HepG2 (cell line): ENCODE measurements around the gene NOX4. TPM values are rescaled to one million over a fixed set of nuclear protein-coding genes. Genes with fewer than 3 reads are reported as not detected.

ENCODE experiments used
- ATAC-seq: fragments of 200-7000 bp; cut with Tn5 transposase; 3 replicates; pipeline ENCODE4 v1.9.1; 2020; ENCODE audit warnings: mild to moderate bottlenecking, moderate library complexity
- BruUV-seq: library from RNA; stranded (reverse); fragments of 400-500 nt; replicated peaks from 2 replicates; lab custom pipeline; 2021; lab: Mats Ljungman, UMichigan
- CTCF ChIA-PET: fragments of 300-600 bp; formaldehyde crosslinking; extraction: SDS; loops from one replicate; lab custom pipeline; 2021; ENCODE audit warnings: low total read pairs, inconsistent platforms, low intra/inter-chr PET ratio; lab: Yijun Ruan, JAX
- POLR2A ChIA-PET: fragments of 350-600 bp; sonication (Branson Sonifier 250); formaldehyde crosslinking; loops from one replicate; lab custom pipeline; 2020; ENCODE audit warnings: antibody characterized with exemption, inconsistent platforms; lab: Yijun Ruan, JAX
- DNase-seq: peaks from one replicate; pipeline ENCODE4 v3.0.0-alpha.2; 2015; ENCODE audit warnings: low spot score
- FAIRE-seq: peaks from 3 replicates; lab custom pipeline; 2011; peaks lifted over from hg19 to GRCh38; lab: Jason Lieb, UNC
- H2AFZ ChIP-seq: one replicate; pipeline ENCODE4 v1.6.1; 2011; ENCODE audit warnings: low read length, inconsistent platforms
- H3K27ac ChIP-seq: fragments of 300-600 bp; 3 replicates; pipeline ENCODE4 v1.8.0; 2011; ENCODE audit warnings: mixed run types, mild to moderate bottlenecking, mixed read lengths, low read length, inconsistent platforms; ENCODE audit not compliant: insufficient read depth; ENCODE audit errors: extremely low read length
- H3K27me3 ChIP-seq, 2 experiments: fragments of 200-600 bp in 1 of 2; 2 replicates in 1 of 2; 3 replicates in 1 of 2; pipeline versions ENCODE4 v1.6.0 to v1.8.0; 2011; ENCODE audit warnings: low read length in 2 of 2, mild to moderate bottlenecking in 2 of 2, moderate library complexity in 2 of 2, inconsistent platforms in 1 of 2; ENCODE audit not compliant: insufficient read depth in 2 of 2, control insufficient read depth in 1 of 2
- H3K36me3 ChIP-seq, 2 experiments: fragments of 200-600 bp in 1 of 2; replicated peaks in 1 of 2; 2 replicates in 1 of 2; 3 replicates in 1 of 2; pipeline versions ENCODE4 v1.5.1 to v1.8.0; 2011; ENCODE audit warnings: low read length in 2 of 2, inconsistent platforms in 1 of 2; ENCODE audit not compliant: insufficient read depth in 2 of 2, control insufficient read depth in 1 of 2
- H3K4me1 ChIP-seq: 2 replicates; pipeline ENCODE4 v1.5.1; 2012; ENCODE audit warnings: low read length, inconsistent platforms; ENCODE audit not compliant: insufficient read depth
- H3K4me2 ChIP-seq: 2 replicates; pipeline ENCODE4 v1.6.0; 2011; ENCODE audit warnings: low read depth, low read length, inconsistent platforms
- H3K4me3 ChIP-seq, 3 experiments: fragments of 200-600 bp in 1 of 3; sonication (generic), shearing (Covaris generic) in 1 of 3; replicated peaks in 1 of 3; 2 replicates each; pipeline ENCODE4 v1.5.1; 2011 to 2016; ENCODE audit warnings: low read length in 3 of 3, inconsistent platforms in 2 of 3, low read depth in 2 of 3, mild to moderate bottlenecking in 2 of 3, control low read depth in 1 of 3, mixed read lengths in 1 of 3; ENCODE audit not compliant: insufficient read depth in 1 of 3
- H3K79me2 ChIP-seq: one replicate; pipeline ENCODE4 v1.6.1; 2011; ENCODE audit warnings: low read length, inconsistent platforms; ENCODE audit not compliant: insufficient read depth
- H3K9ac ChIP-seq: 2 replicates; pipeline ENCODE4 v1.6.0; 2011; ENCODE audit warnings: mild to moderate bottlenecking, low read depth, low read length, inconsistent platforms; ENCODE audit not compliant: insufficient read depth
- H3K9me3 ChIP-seq: 2 replicates; pipeline ENCODE4 v1.5.1; 2012; ENCODE audit warnings: mild to moderate bottlenecking, low read length
- H4K20me1 ChIP-seq: 2 replicates; pipeline ENCODE4 v1.6.0; 2011; ENCODE audit warnings: inconsistent platforms, mild to moderate bottlenecking, low read length, moderate library complexity; ENCODE audit not compliant: insufficient read depth
- MTA3 ChIP-seq: sonication (generic); formaldehyde crosslinking; IDR thresholded peaks from 2 replicates; pipeline ENCODE4 v1.4.0; 2020; ENCODE audit warnings: missing genetic modification reagents
- ZBTB7A ChIP-seq: sonication (generic); formaldehyde crosslinking; IDR thresholded peaks from 2 replicates; pipeline ENCODE4 v1.8.0; 2022; ENCODE audit warnings: mild to moderate bottlenecking, missing genetic modification reagents
- ZFY ChIP-seq: sonication (generic); formaldehyde crosslinking; IDR thresholded peaks from 2 replicates; pipeline ENCODE4 v1.4.0; 2020; ENCODE audit warnings: missing genetic modification reagents
- ZNF20 ChIP-seq: sonication (generic); formaldehyde crosslinking; IDR thresholded peaks from 2 replicates; pipeline ENCODE4 v1.4.0; 2020; ENCODE audit warnings: mild to moderate bottlenecking, moderate library complexity, missing genetic modification reagents
- ZNF607 ChIP-seq: sonication (generic); formaldehyde crosslinking; IDR thresholded peaks from 2 replicates; pipeline ENCODE4 v1.5.1; 2020; ENCODE audit warnings: missing genetic modification reagents, mild to moderate bottlenecking, borderline replicate concordance
- whole genome bisulfite sequencing: methylation state at CpG from one replicate; pipeline ENCODE4 v1.1.6; 2017; ENCODE audit warnings: low lambda C conversion rate; 5-methylcytosine and 5-hydroxymethylcytosine counted together
- in situ Hi-C: cut with HindIII; loops from 2 replicates; pipeline ENCODE4 v1.10.0; 2017; ENCODE audit warnings: low pct_unique_long_range_greater_than_20kb; ENCODE audit not compliant: extremely low pct_ligation_motif_present
- intact Hi-C: fragments of 100-400 bp; cut with micrococcal nuclease; formaldehyde crosslinking; loops from one replicate; pipeline ENCODE4 v1.10.0; 2022; ENCODE audit not compliant: unreplicated experiment
- polyA plus RNA-seq, 8 experiments: library from polyadenylated mRNA; depleted of rRNA in 3 of 8; stranded (reverse) in 7 of 8; unstranded in 1 of 8; fragments of >200 nt; fragmentation: Illumina TruSeq in 4 of 8; extraction: Trizol in 4 of 8; gene quantifications; 2 replicates each; pipeline versions ENCODE4 v1.2.1 to v1.2.3, GENCODE V29; 2011 to 2016; ENCODE audit warnings: low read depth in 4 of 8, missing spikeins in 1 of 8, mixed read lengths in 1 of 8; ENCODE audit not compliant: insufficient read depth in 1 of 8
- total RNA-seq, 5 experiments: library from RNA; depleted of rRNA; stranded (reverse); fragments of >200 nt; fragmentation: Illumina TruSeq; extraction: Trizol; gene quantifications; 2 replicates each; pipeline ENCODE4 v1.2.3, GENCODE V29; 2016; ENCODE audit warnings: low read depth in 1 of 5
- TF ChIP-seq, protein P1 (sequence below), 2 experiments: fragments of 450-650 bp in 1 of 2; sonication (generic) in 1 of 2; formaldehyde crosslinking in 1 of 2; IDR thresholded peaks; 2 replicates each; pipeline versions ENCODE4 v1.6.1 to v1.8.0; 2016 to 2022; ENCODE audit warnings: antibody characterized with exemption in 1 of 2, mild to moderate bottlenecking in 1 of 2, missing genetic modification reagents in 1 of 2

Gene NOX4
- total and polyA plus RNA-seq, 2 of the 13 experiments (the other 11 are each of a cell fraction or from before 2014, with no cell fraction given): not detected

GRCh38 chr11:89504270-89504669 lies 13.1 kb upstream of the NOX4 start (continued):
- TF ChIP-seq, protein P1, sequence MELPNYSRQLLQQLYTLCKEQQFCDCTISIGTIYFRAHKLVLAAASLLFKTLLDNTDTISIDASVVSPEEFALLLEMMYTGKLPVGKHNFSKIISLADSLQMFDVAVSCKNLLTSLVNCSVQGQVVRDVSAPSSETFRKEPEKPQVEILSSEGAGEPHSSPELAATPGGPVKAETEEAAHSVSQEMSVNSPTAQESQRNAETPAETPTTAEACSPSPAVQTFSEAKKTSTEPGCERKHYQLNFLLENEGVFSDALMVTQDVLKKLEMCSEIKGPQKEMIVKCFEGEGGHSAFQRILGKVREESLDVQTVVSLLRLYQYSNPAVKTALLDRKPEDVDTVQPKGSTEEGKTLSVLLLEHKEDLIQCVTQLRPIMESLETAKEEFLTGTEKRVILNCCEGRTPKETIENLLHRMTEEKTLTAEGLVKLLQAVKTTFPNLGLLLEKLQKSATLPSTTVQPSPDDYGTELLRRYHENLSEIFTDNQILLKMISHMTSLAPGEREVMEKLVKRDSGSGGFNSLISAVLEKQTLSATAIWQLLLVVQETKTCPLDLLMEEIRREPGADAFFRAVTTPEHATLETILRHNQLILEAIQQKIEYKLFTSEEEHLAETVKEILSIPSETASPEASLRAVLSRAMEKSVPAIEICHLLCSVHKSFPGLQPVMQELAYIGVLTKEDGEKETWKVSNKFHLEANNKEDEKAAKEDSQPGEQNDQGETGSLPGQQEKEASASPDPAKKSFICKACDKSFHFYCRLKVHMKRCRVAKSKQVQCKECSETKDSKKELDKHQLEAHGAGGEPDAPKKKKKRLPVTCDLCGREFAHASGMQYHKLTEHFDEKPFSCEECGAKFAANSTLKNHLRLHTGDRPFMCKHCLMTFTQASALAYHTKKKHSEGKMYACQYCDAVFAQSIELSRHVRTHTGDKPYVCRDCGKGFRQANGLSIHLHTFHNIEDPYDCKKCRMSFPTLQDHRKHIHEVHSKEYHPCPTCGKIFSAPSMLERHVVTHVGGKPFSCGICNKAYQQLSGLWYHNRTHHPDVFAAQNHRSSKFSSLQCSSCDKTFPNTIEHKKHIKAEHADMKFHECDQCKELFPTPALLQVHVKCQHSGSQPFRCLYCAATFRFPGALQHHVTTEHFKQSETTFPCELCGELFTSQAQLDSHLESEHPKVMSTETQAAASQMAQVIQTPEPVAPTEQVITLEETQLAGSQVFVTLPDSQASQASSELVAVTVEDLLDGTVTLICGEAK (IDR thresholded peaks at IDR 0.05): no peak
- TF ChIP-seq, protein P1 (CRISPR knock-in tag; IDR thresholded peaks at IDR 0.05): no peak
- no peak for TF ChIP-seq ZFY (CRISPR knock-in tag)

DNA sequence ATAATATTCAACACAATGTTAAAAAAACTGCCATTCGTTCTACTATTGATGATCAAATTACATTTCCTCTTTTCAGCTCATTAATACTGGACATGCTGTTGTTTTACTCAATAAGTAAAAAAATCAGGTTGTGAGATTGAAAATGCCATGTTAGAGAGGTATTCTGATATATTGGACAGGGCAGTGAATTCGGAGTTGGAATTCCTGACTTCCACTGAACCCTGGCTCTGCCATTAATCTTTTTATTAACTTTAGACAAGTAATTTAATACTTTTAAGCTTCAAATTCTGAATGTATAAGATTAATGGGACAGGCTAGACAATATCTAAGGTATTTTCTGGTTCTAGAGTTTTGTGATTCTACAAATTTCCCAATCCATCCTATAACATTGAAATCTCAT lies 12.2 kb upstream of the NOX4 start:
- Histone ChIP-seq H4K20me1 (no peaks in the 10 kb centered on the region), H3K27me3 (no peaks in the 10 kb centered on the region), H3K27ac (no peak overlapping the region), H3K9ac (no peak overlapping the region), H3K9me3 (no peaks in the 10 kb centered on the region), H2AFZ (no peak overlapping the region), H3K36me3 (no peaks in the 10 kb centered on the region), H3K4me2 (no peak overlapping the region), H3K79me2 (no peaks in the 10 kb centered on the region), H3K4me3 (no peak overlapping the region), H3K4me1 (no peaks in the 10 kb centered on the region)
- POLR2A ChIA-PET: no interaction called here
- intact Hi-C loops (no loop called here), in situ Hi-C loops (no loop called here)
- TF ChIP-seq ZBTB7A (CRISPR knock-in tag) (no peak), MTA3 (CRISPR knock-in tag) (no peak), ZNF20 (CRISPR knock-in tag) (no peak), ZNF607 (CRISPR knock-in tag) (no peak)
- no TSS peak for BruUV-seq
- DNase-seq (no peak), ATAC-seq (no peak), FAIRE-seq (no peak)
- CTCF ChIA-PET: no interaction called here
- WGBS: 2% methylated on average over 2 of the region's 2 CpGs
